M059J (cell line): ENCODE results near the gene NDUFA8. TPM values are rescaled to one million over a fixed set of nuclear protein-coding genes. Genes with fewer than 3 reads are reported as not detected.
A peak's percentile ranks its signal among the peaks of the same experiment; 100 is the strongest.

Source experiments
- DNase-seq: peaks from one replicate; pipeline ENCODE4 v3.0.0-alpha.2; 2012; ENCODE audit warnings: low read depth
- total RNA-seq: library from RNA; depleted of rRNA; stranded (reverse); fragments of >200 nt; shearing (Covaris generic); gene quantifications from 2 replicates; pipeline ENCODE4 v1.2.3, GENCODE V29; 2014; rRNA removed

Gene NDUFA8
- total RNA-seq, 1 experiment from 2014 or later: 93.4 TPM

GRCh38 chr9:122100756-122101155 is 58.8 kb downstream of the NDUFA8 start:
- DNase-seq: no peak

GRCh38 chr9:122099271-122099869 is 60.2 kb downstream of the NDUFA8 start:
- peak; percentile 76 for DNase-seq

- DNase-seq: no peak
Observed at GRCh38 chr9:122097679-122098315, 61.8 kb downstream of the NDUFA8 start.

GRCh38 chr9:122096620-122097415 is 62.8 kb downstream of the NDUFA8 start:
- no peak for DNase-seq

- DNase-seq: peak; percentile 66
Observed at GRCh38 chr9:122095010-122095767, 64.4 kb downstream of the NDUFA8 start.

Other genes starting within 250 kb of the NDUFA8 start
- gene TTLL11, start 66.5 kb downstream of the NDUFA8 start, total RNA-seq: 3.9 and 4.7 TPM in 2 replicates
- not detected in 2 replicates for gene MORN5, start 129 bp upstream of the NDUFA8 start, total RNA-seq
- gene LHX6, start 69.2 kb upstream of the NDUFA8 start, total RNA-seq: 0.05 and 0.37 TPM in 2 replicates
- 12.6 and 18.1 TPM in 2 replicates for gene RBM18, start 105.1 kb upstream of the NDUFA8 start, total RNA-seq
- gene MRRF, start 105.1 kb upstream of the NDUFA8 start, total RNA-seq: 27.3 and 37.9 TPM in 2 replicates
- 4.8 and 6.7 TPM in 2 replicates for gene PTGS1, start 211.2 kb upstream of the NDUFA8 start, total RNA-seq